Central memory CD8-positive, alpha-beta T cell (primary cell): ENCODE data around the gene ZBTB6.

Experiments
- ATAC-seq: fragments of 150-1000 bp; cut with Tn5 transposase; replicated peaks from 2 replicates; pipeline ENCODE4 v1.10.0; 2022; ENCODE audit warnings: mild to moderate bottlenecking, moderate FRiP score, moderate number of reproducible peaks; ENCODE audit not compliant: poor library complexity, severe bottlenecking; ENCODE audit errors: extremely low read depth
- DNase-seq, 2 donors: peaks; one replicate each; pipeline ENCODE4 v3.0.0; 2021; ENCODE audit warnings: low spot score in 2 of 2
- H3K27ac Mint-ChIP-seq: one replicate; pipeline ENCODE4 v1.8.0; 2022; ENCODE audit warnings: low read depth, mild to moderate bottlenecking, moderate library complexity, mixed read lengths
- H3K27me3 Mint-ChIP-seq: one replicate; pipeline ENCODE4 v1.8.0; 2022; ENCODE audit warnings: mixed read lengths
- H3K36me3 Mint-ChIP-seq: one replicate; pipeline ENCODE4 v1.8.0; 2022; ENCODE audit warnings: mild to moderate bottlenecking, moderate library complexity, mixed read lengths; ENCODE audit not compliant: insufficient read depth
- H3K4me1 Mint-ChIP-seq: one replicate; pipeline ENCODE4 v1.8.0; 2022; ENCODE audit warnings: mixed read lengths
- H3K4me3 Mint-ChIP-seq: one replicate; pipeline ENCODE4 v1.8.0; 2022; ENCODE audit warnings: mild to moderate bottlenecking, moderate library complexity, mixed read lengths
- H3K9me3 Mint-ChIP-seq: one replicate; pipeline ENCODE4 v1.8.0; 2022; ENCODE audit warnings: mixed read lengths

The ZBTB6 gene, protein sequence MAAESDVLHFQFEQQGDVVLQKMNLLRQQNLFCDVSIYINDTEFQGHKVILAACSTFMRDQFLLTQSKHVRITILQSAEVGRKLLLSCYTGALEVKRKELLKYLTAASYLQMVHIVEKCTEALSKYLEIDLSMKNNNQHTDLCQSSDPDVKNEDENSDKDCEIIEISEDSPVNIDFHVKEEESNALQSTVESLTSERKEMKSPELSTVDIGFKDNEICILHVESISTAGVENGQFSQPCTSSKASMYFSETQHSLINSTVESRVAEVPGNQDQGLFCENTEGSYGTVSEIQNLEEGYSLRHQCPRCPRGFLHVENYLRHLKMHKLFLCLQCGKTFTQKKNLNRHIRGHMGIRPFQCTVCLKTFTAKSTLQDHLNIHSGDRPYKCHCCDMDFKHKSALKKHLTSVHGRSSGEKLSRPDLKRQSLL

DNA sequence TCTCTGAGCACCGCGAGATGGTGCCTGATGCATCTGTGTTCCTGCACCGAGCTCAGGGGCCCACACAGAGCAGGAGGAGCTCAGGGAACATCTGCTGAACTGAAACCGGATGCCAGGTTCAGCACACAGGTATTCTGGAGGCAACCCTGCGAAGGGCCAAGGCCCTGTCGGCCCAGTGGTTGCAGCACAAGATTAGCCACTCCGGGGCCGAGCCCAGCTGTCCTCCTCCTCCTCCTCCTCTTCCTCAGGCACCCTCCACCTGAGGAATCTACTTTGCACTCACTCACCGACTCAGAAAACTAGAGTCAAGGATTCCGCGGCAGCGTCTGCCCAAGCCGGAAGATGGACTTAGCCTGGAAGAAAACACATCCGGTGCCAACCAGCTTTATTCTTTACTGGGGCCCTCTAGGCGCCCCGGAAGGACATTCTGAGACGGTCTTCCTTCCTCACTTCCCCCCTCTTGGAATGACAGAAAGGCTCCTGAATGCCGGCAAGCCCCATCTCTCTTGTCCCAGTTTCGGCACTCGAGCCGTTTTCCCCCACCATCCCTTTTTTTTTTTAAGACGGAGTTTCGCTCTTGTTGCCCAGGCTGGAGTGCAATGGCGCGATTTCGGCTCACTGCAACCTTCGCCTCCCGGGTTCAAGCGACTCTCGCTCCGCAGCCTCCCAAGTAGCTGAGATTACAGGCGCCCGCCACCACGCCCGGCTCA, at the start of gene ZBTB6:
ZBTB6 (minus strand) TSS at position 360 of the 710 bp plus-strand sequence. CDS start 1,251 bp downstream, outside the sequence.
- peaks cover 37% of the 10 kb centered on the region for H3K36me3 Mint-ChIP-seq
- H3K27ac Mint-ChIP-seq, result peak within 1 kb of the TSS; percentile 98
- no peaks in the 10 kb centered on the region for H3K9me3 Mint-ChIP-seq
- H3K4me1 Mint-ChIP-seq, result peaks cover 23% of the 10 kb centered on the region
- H3K27me3 Mint-ChIP-seq, result no peaks in the 10 kb centered on the region
- H3K4me3 Mint-ChIP-seq, result peak within 1 kb of the TSS; percentile 96
- DNase-seq (peak; percentile 54 to 67), ATAC-seq (peak; percentile 97)

DNA sequence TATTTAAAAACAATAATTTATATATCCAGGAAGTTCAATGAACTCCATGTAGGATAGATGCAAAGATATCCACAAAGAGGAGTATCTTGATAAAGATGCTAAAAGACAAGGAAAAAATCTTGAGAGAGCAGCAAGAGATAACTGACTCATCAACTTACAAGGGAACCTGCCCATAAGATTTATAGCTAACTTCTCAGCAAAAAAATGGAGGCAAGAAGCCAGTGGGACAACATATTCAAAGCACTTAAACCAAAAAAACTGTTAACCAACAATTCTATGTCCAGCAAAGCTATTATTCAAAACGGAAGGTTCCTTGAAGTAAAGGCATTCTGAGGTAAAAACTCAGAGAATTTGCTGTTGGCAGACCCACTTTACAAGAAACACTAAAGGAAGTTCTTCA, 48.0 kb upstream of the ZBTB6 start:
- H3K36me3 Mint-ChIP-seq, result peaks cover 5% of the 10 kb centered on the region
- no peak overlapping the region for H3K27ac Mint-ChIP-seq
- DNase-seq (no peak), ATAC-seq (no peak)
- H3K4me1 Mint-ChIP-seq, result no peaks in the 10 kb centered on the region
- H3K27me3 Mint-ChIP-seq, result no peaks in the 10 kb centered on the region
- H3K4me3 Mint-ChIP-seq, result no peak overlapping the region
- H3K9me3 Mint-ChIP-seq, result peaks cover 5% of the 10 kb centered on the region

DNA sequence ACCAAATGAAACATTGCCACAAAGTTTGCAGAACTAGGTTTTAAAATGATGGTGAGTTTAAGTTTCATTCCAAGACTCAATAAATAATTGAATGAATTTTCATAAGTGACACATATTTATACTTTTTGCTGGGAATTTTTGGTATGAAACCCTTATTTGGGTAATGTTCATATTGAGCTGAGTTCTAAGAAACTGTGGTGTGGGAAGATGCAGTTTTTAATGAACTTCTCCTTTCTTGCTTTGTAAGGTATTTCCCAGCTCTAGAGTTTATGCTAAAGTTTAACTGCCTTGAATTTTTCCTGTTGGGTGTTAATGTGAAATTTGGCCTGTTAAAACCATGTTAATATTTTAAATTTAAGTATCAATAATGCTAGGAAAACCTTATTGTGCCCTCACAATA, 42.8 kb upstream of the ZBTB6 start:
- ATAC-seq (no peak), DNase-seq (no peak)
- Mint-ChIP-seq H3K4me1 (peaks cover 8% of the 10 kb centered on the region), H3K4me3 (no peak overlapping the region), H3K27ac (no peak overlapping the region), H3K9me3 (peaks cover 4% of the 10 kb centered on the region), H3K36me3 (peaks cover 2% of the 10 kb centered on the region), H3K27me3 (no peaks in the 10 kb centered on the region)

DNA sequence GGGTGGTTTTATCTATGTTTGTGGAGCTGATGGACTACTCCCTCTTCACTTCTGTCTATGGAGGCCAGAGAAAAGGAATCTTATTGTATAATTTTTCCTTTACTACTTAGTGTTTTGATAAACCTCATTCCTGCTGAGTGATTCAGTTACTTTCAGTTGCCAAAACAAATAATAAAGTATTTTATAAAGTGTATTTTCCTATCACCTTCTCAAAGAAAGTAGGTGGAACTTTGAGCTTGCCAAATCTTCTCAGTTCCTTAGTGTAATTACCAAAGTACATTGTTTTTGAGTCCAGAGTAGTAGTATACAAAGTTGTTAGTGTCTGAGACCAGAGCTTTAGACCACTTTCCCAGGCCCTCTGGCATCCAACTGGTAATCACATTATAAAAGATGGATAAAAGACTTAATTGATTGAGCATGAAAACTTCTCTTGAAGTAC, 41.1 kb upstream of the ZBTB6 start:
- ATAC-seq, result no peak
- H3K4me3 Mint-ChIP-seq, result no peak overlapping the region
- no peaks in the 10 kb centered on the region for H3K9me3 Mint-ChIP-seq
- H3K36me3 Mint-ChIP-seq, result peaks cover 2% of the 10 kb centered on the region
- peaks cover 24% of the 10 kb centered on the region for H3K4me1 Mint-ChIP-seq
- H3K27me3 Mint-ChIP-seq, result no peaks in the 10 kb centered on the region
- DNase-seq, result no peak
- H3K27ac Mint-ChIP-seq, result no peak overlapping the region

DNA sequence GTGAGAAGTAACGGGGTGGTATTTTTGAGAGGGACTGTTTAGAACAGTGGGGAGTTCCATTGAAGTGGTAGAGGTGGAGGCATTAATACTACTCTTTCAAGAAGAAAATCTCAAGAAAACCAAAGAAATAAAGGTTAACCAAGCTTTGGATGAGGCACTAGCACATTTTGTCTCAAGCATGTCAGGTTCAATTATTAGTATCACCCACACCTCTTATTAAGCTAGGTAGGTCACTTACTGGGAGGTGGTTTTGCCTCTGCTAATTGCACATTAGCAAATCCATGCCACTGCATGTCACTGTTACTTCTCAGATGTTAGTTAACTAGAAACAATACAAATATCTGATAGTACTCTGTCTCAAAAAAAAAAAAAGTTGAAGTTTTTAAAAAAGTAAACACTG, 37.9 kb upstream of the ZBTB6 start:
- Mint-ChIP-seq H3K4me1 (peaks cover 44% of the 10 kb centered on the region), H3K27ac (no peak overlapping the region), H3K27me3 (no peaks in the 10 kb centered on the region), H3K9me3 (no peaks in the 10 kb centered on the region), H3K4me3 (no peak overlapping the region), H3K36me3 (peaks cover 2% of the 10 kb centered on the region)
- DNase-seq (no peak), ATAC-seq (no peak)

DNA sequence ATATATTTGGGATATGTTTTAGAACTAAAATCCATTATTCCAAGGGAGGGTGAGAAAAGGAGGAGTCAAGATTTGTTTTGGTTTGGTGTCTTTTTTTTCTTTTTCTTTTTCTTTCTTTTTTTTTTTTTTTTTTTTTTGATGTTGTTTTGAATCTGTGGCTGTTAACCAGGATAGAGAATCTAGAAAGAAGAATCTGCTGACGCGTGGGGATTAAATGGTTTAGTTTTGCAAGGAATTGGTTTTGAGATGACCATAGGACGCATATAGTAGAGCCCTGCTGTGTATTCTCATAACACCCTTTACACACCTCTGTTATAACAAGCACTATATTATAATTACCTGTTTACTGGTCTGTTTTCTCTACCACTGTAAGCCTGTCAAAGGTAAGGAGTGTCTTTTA, 37.1 kb upstream of the ZBTB6 start:
- H3K4me3 Mint-ChIP-seq, result no peak overlapping the region
- H3K27me3 Mint-ChIP-seq, result no peaks in the 10 kb centered on the region
- no peaks in the 10 kb centered on the region for H3K9me3 Mint-ChIP-seq
- H3K36me3 Mint-ChIP-seq, result peaks cover 2% of the 10 kb centered on the region
- ATAC-seq (no peak), DNase-seq (no peak)
- H3K27ac Mint-ChIP-seq, result no peak overlapping the region
- peaks cover 51% of the 10 kb centered on the region for H3K4me1 Mint-ChIP-seq

DNA sequence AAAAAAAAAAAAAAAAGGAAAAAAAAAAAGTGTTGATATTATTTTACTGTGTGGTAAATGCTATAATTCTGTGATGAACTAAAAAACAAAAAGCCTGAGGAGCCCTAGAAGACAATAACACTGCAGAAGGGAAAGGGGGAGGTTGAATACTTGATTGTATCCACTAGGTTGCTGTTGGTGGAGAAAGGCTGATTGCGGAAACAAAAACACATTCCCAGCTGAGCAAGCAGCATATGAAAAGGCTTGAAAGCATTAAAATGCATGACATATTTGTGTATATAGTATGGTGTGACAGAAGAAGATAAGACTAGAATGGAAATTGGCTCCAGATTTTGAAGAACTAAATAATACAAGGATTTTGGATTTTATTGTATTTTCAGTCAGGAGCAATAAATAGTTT, 36.6 kb upstream of the ZBTB6 start:
- Mint-ChIP-seq H3K4me3 (no peak overlapping the region), H3K9me3 (no peaks in the 10 kb centered on the region), H3K4me1 (peaks cover 54% of the 10 kb centered on the region), H3K27ac (no peak overlapping the region), H3K27me3 (no peaks in the 10 kb centered on the region), H3K36me3 (peaks cover 2% of the 10 kb centered on the region)
- DNase-seq, result no peak
- ATAC-seq, result no peak

DNA sequence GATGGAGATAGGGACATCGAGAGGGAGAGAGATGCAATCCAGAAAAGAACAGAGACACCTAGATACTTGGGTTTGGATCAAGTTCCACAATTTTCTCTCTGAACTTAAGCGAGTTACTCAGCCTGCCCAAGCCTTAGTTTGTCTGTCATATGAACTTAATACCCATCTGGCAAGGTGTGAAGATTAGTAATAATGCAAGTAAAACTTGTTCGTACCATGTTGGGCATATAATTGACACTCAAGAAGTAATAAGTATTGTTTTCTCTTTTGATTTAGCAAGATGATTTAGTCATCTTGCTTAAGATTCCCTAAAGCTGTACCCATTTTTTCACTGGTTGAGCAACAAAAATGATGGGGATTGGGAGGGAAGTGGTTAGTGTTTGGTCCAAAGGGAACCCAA, 35.2 kb upstream of the ZBTB6 start:
- DNase-seq (no peak), ATAC-seq (peak; percentile 71)
- H3K27me3 Mint-ChIP-seq, result no peaks in the 10 kb centered on the region
- peak overlapping the region; percentile 21 for H3K4me3 Mint-ChIP-seq
- H3K36me3 Mint-ChIP-seq, result peaks cover 2% of the 10 kb centered on the region
- no peaks in the 10 kb centered on the region for H3K9me3 Mint-ChIP-seq
- H3K27ac Mint-ChIP-seq, result peak overlapping the region; percentile 88
- H3K4me1 Mint-ChIP-seq, result peaks cover 47% of the 10 kb centered on the region

DNA sequence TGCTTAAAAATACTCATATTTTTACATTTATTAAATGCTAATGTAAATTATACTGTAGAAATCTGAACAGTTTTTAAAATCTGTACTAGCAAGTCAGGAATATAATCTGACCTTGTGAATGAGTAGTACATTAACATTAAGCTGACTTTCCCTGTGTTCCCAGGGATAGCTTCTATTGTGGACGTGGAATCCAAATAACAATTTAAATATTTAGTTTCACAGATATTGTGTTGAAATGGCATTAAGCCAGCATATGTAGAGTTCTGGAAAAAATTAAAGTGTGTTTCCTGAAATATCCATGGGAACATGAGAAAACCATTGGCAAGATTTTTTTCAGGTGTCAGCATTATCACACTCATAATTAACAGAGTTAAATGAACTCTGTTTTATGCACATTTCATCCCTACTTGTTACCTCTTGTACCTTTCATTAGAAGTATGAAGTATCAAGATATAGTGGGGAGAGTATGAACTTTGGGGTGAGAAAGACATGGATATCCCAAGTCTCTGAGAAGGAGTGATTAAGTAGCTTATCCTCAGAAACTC, 33.4 kb upstream of the ZBTB6 start:
- ATAC-seq (no peak), DNase-seq (no peak)
- Mint-ChIP-seq H3K27me3 (no peaks in the 10 kb centered on the region), H3K27ac (peak overlapping the region; percentile 88), H3K4me3 (no peak overlapping the region), H3K36me3 (peaks cover 2% of the 10 kb centered on the region), H3K4me1 (peaks cover 55% of the 10 kb centered on the region), H3K9me3 (no peaks in the 10 kb centered on the region)

DNA sequence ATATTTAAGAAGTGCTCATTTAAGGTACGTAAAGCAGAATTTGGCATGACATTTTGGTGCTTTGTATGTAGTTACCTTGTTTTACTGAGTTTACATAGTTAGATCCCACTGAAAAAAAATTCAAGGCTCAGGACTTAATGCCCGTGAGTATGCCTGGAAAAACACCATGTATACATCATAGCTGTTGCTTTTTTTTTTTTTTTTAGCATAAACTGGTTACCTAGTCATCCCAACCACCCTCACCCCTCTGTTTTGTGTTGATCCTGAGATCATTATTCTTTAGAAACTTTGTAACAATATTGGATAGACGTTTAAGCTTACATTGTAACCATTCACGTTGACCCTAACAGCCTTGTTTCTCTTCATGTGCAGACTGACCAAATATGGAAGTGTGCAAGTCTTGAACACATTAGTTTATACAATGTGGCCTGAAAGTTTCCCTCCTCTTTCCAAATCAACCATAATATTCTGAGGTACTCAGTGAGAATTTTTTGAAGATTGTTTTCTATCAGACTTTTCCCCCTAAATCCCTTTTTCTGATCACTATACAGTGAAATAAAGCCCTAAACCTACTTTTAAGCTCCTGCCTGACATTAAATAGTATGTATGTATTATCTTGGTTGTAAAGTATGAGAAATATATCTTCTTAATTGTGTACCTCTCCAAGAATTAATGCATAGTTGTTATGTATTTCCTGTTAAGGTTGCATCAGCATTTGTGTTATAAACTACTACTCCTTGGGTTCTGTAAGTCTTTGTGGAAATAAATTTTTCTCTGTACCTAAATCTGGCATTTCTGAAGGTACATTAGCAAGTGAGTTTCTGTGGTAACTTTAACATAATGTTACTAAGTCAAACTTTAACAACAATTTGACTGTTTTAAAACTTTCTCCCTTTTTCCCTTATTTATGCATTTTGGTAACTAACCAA, 32.1 kb upstream of the ZBTB6 start:
- no peaks in the 10 kb centered on the region for H3K27me3 Mint-ChIP-seq
- H3K27ac Mint-ChIP-seq, result no peak overlapping the region
- no peak for DNase-seq
- H3K36me3 Mint-ChIP-seq, result peaks cover 7% of the 10 kb centered on the region
- H3K9me3 Mint-ChIP-seq, result no peaks in the 10 kb centered on the region
- no peak for ATAC-seq
- H3K4me1 Mint-ChIP-seq, result peaks cover 56% of the 10 kb centered on the region
- no peak overlapping the region for H3K4me3 Mint-ChIP-seq

DNA sequence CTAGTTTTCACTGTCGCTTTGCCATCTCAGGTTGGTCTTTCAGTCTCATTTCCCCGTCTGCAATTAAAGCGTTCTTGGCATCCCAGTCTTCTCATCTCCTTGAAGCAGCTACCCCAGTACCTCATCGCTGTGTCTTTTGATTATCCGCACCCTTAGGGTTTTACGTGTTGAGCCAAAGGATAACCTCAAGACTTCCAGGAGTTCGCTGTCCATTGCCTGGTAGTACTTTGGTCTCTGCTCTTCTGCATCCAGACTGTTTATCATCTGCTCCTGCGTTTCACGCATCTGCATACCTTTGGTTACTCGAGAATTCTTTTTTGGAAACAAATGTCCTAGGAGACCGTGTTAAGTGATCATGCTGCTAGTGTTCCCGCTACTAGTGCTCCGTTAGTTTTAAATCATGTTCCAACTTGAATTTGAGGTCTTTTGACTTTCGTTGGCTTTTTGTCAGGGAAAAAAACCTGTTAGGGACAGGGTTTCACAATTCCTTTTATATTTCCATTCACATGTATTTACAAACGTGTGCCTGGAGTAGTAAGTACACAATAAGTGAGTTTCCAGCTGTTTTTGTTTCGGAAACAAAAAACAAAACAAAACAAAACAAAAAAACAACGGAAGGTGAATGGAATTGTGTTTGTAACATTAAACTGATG, 28.6 kb upstream of the ZBTB6 start:
- Mint-ChIP-seq H3K4me1 (peaks cover 32% of the 10 kb centered on the region), H3K27me3 (no peaks in the 10 kb centered on the region), H3K36me3 (peaks cover 9% of the 10 kb centered on the region), H3K4me3 (peak overlapping the region; percentile 95), H3K27ac (peak overlapping the region; percentile 93), H3K9me3 (no peaks in the 10 kb centered on the region)
- ATAC-seq (no peak), DNase-seq (no peak)
